Panc1 (cell line): ENCODE measurements around the gene RAPSN. TPM values are rescaled to one million over a fixed set of nuclear protein-coding genes. Genes with fewer than 3 reads are reported as not detected.

Source experiments
- ATAC-seq: fragments of 200-7000 bp; cut with Tn5 transposase; 2 replicates; pipeline ENCODE4 v1.9.1; 2020; ENCODE audit warnings: mild to moderate bottlenecking, moderate library complexity
- BruUV-seq: library from RNA; stranded (reverse); fragments of 400-500 nt; replicated peaks from 2 replicates; lab custom pipeline; 2021; lab: Mats Ljungman, UMichigan
- CTCF ChIA-PET: fragments of 300-600 bp; sonication (Branson Sonifier 250); formaldehyde crosslinking; loops from one replicate; lab custom pipeline; 2022; ENCODE audit warnings: antibody characterized with exemption; lab: Charles Lee
- POLR2A ChIA-PET: fragments of 300-600 bp; sonication (Branson Sonifier 250); formaldehyde crosslinking; loops from one replicate; lab custom pipeline; 2022; ENCODE audit warnings: antibody characterized with exemption; lab: Charles Lee
- DNase-seq: peaks from one replicate; pipeline ENCODE4 v3.0.0-alpha.2; 2010; ENCODE audit warnings: low read depth, low spot score
- H3K27ac ChIP-seq: 2 replicates; pipeline ENCODE4 v1.5.1; 2011; ENCODE audit warnings: mild to moderate bottlenecking, low read length, inconsistent platforms
- H3K27me3 ChIP-seq: fragments of 200-500 bp; sonication (Bioruptor generic); 2 replicates; pipeline ENCODE4 v1.6.0; 2014; ENCODE audit warnings: low read length, inconsistent platforms; ENCODE audit not compliant: control insufficient read depth, insufficient read depth
- H3K36me3 ChIP-seq: fragments of 200-500 bp; sonication (Bioruptor generic); 2 replicates; pipeline ENCODE4 v1.5.1; 2014; ENCODE audit warnings: inconsistent platforms, mild to moderate bottlenecking, low read length, moderate library complexity; ENCODE audit not compliant: control insufficient read depth, insufficient read depth
- H3K4me1 ChIP-seq: 2 replicates; pipeline ENCODE4 v1.5.1; 2011; ENCODE audit warnings: inconsistent platforms, mild to moderate bottlenecking, low read length, moderate library complexity; ENCODE audit not compliant: control insufficient read depth, insufficient read depth
- H3K4me3 ChIP-seq, 2 experiments: 2 replicates each; pipeline ENCODE4 v1.5.1; 2011 to 2012; ENCODE audit warnings: low read depth in 2 of 2, low read length in 2 of 2, mild to moderate bottlenecking in 2 of 2, inconsistent platforms in 1 of 2, moderate library complexity in 1 of 2
- H3K9me3 ChIP-seq: fragments of 200-500 bp; sonication (Bioruptor generic); 2 replicates; pipeline ENCODE4 v1.5.1; 2014; ENCODE audit warnings: low read depth, mild to moderate bottlenecking, inconsistent platforms, low read length, moderate library complexity; ENCODE audit not compliant: control insufficient read depth, insufficient read depth
- POLR2AphosphoS5 ChIP-seq: IDR thresholded peaks from 2 replicates; pipeline ENCODE4 v1.6.1; 2012; ENCODE audit warnings: mild to moderate bottlenecking, low read depth, low read length, moderate library complexity
- REST ChIP-seq, 2 experiments: IDR thresholded peaks; 2 replicates each; pipeline ENCODE4 v1.6.1; 2011 to 2012; ENCODE audit warnings: low read depth in 2 of 2, control low read depth in 1 of 2, low read length in 1 of 2, mild to moderate bottlenecking in 1 of 2, moderate library complexity in 1 of 2; ENCODE audit not compliant: insufficient read depth in 1 of 2
- SIN3A ChIP-seq: IDR thresholded peaks from 2 replicates; pipeline ENCODE4 v1.6.1; 2012; ENCODE audit warnings: low read depth, mild to moderate bottlenecking, low read length, moderate library complexity, borderline replicate concordance; ENCODE audit not compliant: insufficient read depth
- TCF7L2 ChIP-seq: IDR thresholded peaks from 2 replicates; pipeline ENCODE4 v1.6.1; 2011; ENCODE audit warnings: mild to moderate bottlenecking, low read depth, low read length, inconsistent platforms
- in situ Hi-C: cut with HindIII; loops from 2 replicates; pipeline ENCODE4 v1.10.0; 2016; ENCODE audit warnings: low sequenced_read_pairs, low pct_unique_long_range_greater_than_20kb
- intact Hi-C: fragments of 100-400 bp; cut with micrococcal nuclease; formaldehyde crosslinking; loops from one replicate; pipeline ENCODE4 v1.10.0; 2022; ENCODE audit not compliant: unreplicated experiment
- total RNA-seq: library from RNA; stranded (reverse); gene quantifications from one replicate; pipeline ENCODE4 v1.2.1, GENCODE V29; 2021; ENCODE audit not compliant: unreplicated experiment
- TF ChIP-seq, protein P1 (sequence below): fragments of 450-650 bp; IDR thresholded peaks from 2 replicates; pipeline ENCODE4 v1.5.1; 2017; ENCODE audit warnings: mild to moderate bottlenecking

The RAPSN gene
- total RNA-seq, 1 experiment from 2014 or later, result 1.8 TPM

GRCh38 chr11:47415949-47416472 is 32.9 kb downstream of the RAPSN start:
- CTCF ChIA-PET, result no interaction called here
- intact Hi-C loops, result no loop called here
- TF ChIP-seq POLR2AphosphoS5 (peak; percentile 87), REST (IDR thresholded peaks at IDR 0.05; ENCODE audit: insufficient read depth in 1 of 2, low read depth in 2 of 2, low read length in 1 of 2) (no peak), SIN3A (0 out of 2 replicates have a peak, but pooled peaks have one; percentile 31), TCF7L2 (no peak; the same call in 1 of the 2 replicates)
- TF ChIP-seq, protein P1, sequence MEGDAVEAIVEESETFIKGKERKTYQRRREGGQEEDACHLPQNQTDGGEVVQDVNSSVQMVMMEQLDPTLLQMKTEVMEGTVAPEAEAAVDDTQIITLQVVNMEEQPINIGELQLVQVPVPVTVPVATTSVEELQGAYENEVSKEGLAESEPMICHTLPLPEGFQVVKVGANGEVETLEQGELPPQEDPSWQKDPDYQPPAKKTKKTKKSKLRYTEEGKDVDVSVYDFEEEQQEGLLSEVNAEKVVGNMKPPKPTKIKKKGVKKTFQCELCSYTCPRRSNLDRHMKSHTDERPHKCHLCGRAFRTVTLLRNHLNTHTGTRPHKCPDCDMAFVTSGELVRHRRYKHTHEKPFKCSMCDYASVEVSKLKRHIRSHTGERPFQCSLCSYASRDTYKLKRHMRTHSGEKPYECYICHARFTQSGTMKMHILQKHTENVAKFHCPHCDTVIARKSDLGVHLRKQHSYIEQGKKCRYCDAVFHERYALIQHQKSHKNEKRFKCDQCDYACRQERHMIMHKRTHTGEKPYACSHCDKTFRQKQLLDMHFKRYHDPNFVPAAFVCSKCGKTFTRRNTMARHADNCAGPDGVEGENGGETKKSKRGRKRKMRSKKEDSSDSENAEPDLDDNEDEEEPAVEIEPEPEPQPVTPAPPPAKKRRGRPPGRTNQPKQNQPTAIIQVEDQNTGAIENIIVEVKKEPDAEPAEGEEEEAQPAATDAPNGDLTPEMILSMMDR, result no peak
- no TSS peak for BruUV-seq
- in situ Hi-C loops, result no loop called here
- no peaks in the 10 kb centered on the region for H3K27me3 ChIP-seq
- no peaks in the 10 kb centered on the region for H3K9me3 ChIP-seq
- H3K4me3 ChIP-seq, result no peak overlapping the region
- H3K27ac ChIP-seq, result peak overlapping the region; percentile 53
- POLR2A ChIA-PET, result no interaction called here
- H3K4me1 ChIP-seq, result peaks cover 26% of the 10 kb centered on the region
- ATAC-seq (peak; percentile 75), DNase-seq (peak; percentile 18)
- H3K36me3 ChIP-seq, result no peaks in the 10 kb centered on the region

- Histone ChIP-seq H3K27me3 (no peaks in the 10 kb centered on the region), H3K27ac (peak overlapping the region; percentile 53), H3K4me1 (peaks cover 26% of the 10 kb centered on the region), H3K36me3 (no peaks in the 10 kb centered on the region), H3K9me3 (no peaks in the 10 kb centered on the region), H3K4me3 (no peak overlapping the region)
- DNase-seq (no peak), ATAC-seq (peak; percentile 4)
- TSS peak; percentile 55 for BruUV-seq
- in situ Hi-C loops (no loop called here), intact Hi-C loops (no loop called here)
- CTCF ChIA-PET, result no interaction called here
- TF ChIP-seq, protein P1, result no peak
- POLR2A ChIA-PET, result interaction anchor here (0.6 kb wide), 1 partner anchor 15 kb away, joined by 8 read pairs; no protein-coding TSS in a partner anchor
Measured at GRCh38 chr11:47415091-47415854, 33.7 kb downstream of the RAPSN start.
